Stimulated activated CD8-positive, alpha-beta memory T cell treated with anti-CD3 and anti-CD28 coated beads, Interleukin-4, amount 100 ng/mL, for 48 hours (primary cell): Measurements from ENCODE around the gene TRABD2A.
A peak's percentile ranks its signal among the peaks of the same experiment; 100 is the strongest.
"Not testable (repeated sequence)": the region's sequence is repeated elsewhere in the genome, so short reads cannot be mapped to it uniquely, and the experiment has no call there.

ENCODE experiments used
- DNase-seq: peaks from one replicate; pipeline ENCODE4 v3.0.0-alpha.2; 2020

TRABD2A gene

DNA sequence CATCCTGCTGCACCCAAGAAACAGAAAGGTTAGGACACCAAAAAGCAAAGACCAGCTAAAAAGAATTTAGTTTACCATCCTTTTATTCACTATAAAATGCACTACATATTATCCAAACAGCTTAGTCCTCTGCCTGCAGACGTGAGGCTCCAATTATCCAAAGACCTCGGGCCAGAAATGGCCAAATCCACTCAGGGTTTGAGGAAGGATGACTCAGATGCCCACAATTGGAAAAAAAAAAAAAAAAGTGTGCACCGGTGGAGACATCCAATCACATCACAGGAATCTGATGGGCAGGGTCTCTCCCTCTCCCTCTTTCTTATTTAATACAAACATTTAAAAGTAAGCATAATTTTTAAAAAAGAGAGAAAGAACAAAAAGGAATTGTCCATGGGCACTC, 65.7 kb downstream of the TRABD2A start:
- DNase-seq = no peak

DNA sequence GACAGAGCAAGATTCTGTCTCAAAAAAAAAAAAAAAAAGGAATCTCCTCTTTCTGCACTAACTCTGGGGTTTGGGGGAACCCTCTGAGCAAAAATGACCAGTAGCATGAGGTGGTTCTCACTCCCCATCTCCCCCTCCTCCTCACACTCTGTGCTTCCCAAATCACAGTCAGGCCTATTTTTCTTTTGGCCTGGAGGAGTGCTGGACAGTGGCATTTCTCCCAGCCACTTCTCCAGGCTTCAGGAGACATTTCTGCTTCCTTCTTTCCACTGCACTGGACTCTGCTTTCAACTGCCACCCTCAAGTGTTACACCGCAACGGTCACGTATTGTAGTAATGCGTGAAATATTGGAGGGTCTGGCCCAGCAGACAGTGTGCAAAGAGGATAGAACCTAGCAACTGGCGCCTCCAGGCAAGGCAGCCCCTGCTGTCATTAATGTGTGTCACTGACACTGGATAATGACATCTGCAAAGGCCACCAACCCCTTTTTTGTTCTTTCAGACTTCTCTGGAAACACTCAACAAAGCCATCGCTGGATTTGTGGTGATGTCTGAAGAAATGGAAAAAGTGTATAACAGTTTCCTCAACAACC, 68.9 kb downstream of the TRABD2A start:
- DNase-seq = no peak

DNA sequence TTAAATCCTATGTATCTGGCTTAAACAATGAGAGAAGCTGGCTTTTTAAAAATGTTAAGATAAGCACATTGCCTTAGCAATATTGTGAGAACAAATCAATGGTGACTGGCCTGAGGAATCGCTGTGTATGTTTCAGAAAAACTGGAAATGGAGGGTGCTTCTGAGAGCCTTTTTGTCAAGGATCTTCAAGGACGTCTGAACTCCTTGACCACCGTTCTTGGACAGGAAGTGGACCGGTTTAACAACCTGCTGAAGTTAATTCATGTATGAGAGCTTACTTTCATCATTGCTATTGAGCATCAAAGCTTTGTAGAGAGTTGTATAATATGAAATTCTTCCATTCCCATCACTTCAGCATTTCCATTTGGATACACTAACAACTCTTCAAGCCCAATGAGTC, 72.6 kb downstream of the TRABD2A start:
- DNase-seq = no peak

DNA sequence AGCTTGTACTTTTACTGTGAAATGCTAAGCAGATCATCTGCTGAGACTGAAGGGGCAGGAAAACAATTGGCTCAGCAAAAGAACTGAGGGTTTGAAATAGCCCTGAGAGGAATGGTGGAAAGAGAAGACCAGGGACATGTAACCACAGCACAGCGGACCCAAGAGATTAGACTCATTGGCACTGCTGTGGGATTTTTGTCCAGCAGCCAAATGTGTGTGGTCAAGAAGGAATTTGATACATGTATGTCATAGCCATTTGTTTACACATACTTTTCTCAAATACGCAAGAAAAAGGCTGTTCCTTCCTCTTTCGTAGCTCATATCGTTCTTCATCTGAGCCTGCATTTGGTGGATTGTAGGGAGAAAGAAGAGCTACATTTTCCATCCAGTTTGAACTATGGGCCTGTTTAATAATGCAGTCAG, 73.8 kb downstream of the TRABD2A start:
- DNase-seq = no peak

DNA sequence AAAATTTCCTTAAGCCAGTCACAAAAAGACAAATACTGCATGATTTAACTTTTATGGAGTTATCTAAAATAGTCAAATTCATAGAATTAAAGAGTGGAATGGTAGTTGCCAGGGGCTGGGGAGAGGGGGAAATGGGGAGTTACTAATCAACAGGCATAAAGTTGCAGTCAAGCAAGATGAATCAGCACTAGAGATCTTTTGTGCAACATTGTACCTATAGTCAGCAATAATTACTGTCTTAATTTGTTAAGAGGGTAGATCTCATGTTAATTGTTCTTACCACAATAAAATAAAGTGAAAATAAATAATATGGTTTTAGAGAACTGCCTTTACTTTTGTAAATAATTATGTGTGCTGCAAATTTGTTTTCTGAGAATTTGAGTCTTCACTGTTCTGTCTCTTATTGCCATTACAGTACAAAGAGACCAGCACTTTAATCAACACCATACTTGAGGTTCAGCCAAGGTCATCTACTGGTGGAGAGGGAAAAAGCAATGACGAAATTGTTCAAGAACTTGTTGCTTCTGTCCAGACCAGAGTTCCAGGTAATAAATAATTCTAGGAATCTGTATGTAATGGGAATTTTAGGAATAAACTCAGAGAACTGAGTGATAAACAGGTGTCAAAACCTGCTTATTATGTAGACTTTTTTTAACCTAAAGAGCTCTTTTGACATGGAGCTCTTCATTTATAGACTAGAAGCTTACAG, 75.5 kb downstream of the TRABD2A start:
- DNase-seq = no peak

DNA sequence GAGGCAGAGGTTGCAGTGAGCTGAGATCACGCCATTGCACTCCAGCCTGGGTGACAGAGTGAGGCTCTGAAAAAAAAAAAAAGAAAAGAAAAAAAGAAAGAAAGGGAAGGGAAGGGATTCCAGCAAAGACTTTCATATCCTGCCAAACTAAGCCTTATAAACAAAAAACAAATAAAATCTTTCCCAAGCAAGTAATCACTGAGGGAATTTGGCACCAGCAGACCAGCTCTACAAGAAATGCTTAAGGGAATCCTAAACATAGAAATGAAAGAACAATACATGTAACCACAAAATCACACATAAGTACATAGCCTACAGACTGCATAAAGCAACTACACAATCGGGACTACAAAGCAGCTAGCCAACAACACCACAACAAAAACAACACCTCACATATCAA, 79.1 kb downstream of the TRABD2A start:
- DNase-seq = no peak

DNA sequence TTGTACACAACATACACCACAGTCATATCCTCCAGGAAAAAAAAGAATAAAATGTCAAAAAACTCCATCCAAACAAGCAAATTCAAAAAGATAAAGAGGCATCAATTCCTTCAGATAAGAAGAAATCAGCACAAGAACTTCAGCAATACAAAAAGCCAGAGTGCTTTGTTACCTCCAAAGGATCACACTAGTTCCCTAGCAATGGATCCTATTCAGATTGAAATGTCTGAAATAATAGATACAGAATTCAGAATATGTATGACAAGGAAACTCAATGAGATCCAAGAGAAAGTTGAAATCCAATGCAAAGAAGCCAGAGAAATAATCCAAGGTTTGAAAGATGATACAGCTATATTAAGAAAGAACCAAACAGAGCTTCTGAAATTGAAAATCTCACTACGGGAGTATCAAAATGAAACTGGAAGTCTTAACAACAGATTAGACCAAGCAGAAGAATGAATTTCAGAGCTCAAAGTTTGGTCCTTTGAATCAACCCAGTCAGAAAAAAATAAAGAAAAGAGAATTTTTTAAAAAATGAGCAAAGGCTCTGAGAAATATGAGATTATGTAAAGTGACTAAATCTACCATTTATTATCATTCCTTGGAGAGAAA, 80.6 kb downstream of the TRABD2A start:
- no peak for DNase-seq

DNA sequence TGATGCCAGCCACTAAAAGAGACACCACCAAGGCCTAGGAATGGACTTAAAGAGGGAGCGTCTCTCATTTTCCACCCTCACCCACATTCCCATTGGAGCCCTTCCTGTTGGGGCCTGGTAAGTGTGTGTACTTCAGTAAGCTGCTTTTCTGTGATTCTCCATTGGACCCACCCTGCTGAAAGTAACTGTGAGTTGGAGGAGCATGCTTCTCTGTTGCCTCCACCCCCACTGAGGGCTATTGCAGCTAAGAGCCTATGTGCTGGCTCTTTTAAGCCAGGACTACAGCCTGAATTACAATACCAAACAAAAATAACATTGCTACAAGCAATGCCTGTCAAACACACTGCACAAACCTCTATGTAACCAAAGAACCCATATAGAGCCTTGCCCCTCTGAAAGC, 81.1 kb downstream of the TRABD2A start:
- DNase-seq = no peak

DNA sequence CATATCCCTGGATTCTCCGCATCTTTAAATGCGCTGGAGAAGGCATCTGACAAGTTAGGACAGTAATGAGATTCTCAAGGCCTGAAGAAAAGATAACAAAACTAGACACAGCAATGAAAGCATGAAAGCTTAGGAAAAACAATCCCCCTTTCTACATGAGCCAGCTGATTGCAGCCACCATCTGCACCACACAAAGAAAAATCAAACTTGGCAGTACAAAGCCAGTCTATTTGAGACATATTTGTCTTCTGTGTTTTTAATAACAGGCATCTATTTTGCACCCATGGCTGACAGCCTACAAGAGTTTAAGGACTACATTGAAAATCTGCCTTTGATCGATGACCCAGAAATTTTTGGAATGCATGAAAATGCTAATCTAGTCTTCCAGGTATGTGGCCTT, 83.6 kb downstream of the TRABD2A start:
- no peak for DNase-seq

DNA sequence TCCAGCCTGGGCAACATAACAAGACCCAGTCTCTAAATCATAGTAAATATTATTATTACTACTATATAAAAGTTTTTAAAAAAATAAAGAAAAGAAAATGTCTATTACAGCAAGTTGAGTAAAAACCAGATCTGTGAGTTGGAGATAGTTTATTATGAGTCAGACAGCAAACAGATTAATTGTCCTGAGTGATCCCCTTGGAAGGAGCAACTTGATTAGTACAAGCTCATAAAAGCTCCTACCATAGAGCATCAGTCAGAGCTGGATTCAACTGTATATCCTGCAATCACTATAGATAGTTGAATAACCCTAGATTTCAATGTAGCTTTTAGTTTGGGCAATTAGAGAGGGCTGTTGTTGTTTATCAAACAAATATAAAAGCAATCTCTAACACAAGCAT, 84.1 kb downstream of the TRABD2A start:
- DNase-seq = no peak

DNA sequence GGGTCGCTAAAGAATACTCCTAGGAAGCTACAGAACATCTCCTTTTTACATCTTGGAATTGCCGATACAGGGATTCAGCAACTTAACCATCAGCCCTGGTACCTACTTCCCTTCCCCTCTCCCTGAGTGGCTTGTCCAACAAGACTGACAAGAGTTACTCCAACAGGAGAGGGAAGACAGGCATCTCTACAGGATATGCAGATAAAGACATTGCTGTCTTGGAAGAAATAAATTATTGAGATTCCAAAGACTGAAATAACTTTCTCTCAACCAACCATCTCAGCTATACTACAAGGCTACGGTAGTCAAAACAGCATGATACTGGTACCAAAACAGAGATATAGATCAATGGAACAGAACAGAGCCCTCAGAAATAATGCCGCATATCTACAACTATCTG, 87.2 kb downstream of the TRABD2A start:
- no peak for DNase-seq

DNA sequence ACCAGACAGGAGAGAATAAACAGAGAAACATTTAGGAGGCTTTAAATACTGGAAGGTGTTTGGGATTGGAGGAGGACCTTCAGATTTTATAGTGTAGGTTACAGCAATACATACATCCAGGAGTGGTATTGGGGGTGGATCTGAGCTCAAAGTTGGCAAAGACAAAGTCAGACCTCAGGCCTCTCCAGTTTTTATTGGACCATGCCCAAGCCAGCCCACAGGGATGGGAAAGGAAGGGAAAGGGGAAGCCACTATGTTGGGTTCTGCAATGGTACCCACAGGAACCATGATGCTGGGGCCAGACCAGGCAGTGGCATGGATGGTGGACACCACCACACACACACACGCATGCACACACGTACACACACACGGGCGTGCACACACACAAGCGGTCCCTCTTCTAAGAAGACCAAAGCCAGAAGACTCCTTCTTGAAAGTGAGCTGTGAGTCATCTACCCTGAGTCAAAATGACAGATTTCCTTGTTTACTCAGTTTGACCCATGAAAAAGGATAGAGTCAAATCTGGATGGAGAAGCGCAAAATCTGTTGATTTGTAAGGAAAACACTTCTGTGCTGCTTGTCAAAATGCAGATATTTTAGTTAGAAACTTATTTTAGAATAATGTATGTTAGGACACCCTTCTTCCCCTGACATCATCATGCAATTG, 87.9 kb downstream of the TRABD2A start:
- DNase-seq = no peak

DNA sequence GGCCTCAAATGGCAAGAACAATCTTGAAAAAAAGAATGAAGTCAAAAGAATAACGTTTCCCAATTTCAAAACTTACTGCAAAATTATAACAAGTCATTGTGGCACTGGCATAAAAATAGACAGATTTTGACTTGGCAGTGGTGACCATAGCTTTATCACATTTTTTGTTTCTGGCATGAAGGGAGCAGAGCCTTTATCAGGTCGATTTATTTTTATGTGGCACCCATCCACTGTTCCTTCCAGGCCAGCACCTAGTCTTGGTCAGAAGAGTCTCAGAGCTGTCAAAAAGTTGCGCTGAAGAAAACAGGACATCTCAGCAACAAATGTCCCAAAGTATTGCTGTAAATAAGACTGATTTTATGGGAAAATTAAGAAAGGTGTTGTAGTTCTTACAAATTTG, 92.4 kb downstream of the TRABD2A start:
- no peak for DNase-seq

DNA sequence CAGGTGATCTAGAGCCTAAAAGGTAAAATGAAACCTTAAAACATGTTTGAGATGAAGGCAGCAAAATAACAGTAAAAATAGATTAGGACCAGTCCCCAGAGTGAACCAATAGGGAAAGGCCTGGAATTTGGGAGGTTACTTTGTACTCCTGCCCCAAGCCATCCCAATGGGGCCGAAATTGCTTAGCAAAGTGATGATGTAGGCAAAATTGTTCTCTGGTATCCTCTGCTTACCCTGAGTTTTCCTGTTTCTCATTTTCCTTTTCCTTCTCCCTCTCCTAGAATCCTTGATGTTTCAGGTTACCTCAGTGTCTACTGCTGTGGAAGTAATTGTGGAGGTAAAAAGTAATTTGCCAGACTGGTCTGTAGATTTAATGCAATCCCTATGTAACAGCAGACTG, 92.9 kb downstream of the TRABD2A start:
- DNase-seq = no peak

DNA sequence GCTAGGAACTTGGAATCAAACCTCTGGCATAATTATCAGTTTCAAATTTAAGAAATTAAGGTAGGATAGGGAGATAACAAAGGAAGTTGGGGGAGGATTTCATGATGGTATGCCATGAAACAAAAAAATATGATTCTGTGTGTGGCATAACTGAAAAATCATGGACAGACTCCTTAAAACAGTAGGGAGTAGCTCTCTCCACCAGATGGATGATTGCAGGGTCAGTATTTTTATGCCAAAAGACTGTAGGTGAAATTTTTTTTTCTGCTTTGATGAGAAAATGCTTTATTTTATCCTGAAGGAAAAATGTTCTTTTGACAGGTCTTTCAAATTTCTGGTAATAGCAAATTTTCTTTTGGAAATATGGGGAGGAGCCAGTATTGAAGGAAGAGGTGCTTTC, 94.3 kb downstream of the TRABD2A start:
- no peak for DNase-seq

DNA sequence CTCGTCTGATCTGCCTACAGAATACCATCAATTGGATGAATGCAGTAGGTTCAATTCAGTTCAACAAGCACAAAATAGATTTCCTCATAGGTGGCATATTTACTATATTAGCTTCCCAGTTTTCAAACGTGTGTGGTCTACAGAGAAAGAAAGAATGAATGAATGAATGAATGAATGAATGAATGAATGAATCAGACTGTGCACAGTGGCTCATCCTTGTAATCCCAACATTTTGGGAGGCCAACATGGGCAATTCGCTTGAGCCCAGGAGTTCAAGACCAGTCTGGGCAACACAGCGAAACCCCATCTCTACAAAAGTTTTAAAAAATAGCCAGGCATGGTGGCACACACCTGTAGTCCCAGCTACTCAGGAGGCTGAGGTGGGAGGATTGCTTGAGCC, 94.9 kb downstream of the TRABD2A start:
- DNase-seq = no peak

DNA sequence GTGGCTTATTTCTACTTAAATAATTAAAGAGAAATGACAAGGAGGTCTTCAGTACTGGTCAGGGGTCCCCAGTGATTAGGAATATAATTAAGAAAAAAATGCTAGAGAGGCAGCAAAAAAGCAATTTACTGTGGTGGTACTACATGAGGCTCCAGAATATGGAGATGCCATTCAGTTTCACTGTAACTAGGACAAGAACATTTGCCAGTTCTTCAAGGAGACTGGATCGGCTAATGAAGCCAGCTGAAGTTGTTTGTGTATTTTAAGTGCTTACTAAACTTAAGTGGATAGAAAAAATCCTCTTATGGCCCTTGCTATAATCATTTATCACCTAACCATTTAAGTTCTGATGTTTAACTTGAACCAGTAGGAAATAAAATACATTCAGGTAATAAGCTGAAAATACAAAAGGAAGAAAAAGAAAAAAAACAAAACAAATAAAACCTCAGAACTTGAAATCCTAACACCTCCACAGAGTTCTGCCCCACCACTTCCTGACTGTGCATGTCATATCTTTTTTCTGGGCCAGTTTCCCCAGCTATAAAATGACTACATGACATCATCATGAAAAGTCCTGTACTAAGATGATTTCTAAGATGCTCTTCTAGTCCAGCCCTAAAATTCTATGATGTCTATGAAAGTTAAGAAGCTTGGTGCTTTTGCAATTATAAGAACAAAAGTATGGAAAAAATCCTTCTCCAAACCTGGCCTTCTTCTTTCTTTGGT, 98.0 kb downstream of the TRABD2A start:
- no peak for DNase-seq

DNA sequence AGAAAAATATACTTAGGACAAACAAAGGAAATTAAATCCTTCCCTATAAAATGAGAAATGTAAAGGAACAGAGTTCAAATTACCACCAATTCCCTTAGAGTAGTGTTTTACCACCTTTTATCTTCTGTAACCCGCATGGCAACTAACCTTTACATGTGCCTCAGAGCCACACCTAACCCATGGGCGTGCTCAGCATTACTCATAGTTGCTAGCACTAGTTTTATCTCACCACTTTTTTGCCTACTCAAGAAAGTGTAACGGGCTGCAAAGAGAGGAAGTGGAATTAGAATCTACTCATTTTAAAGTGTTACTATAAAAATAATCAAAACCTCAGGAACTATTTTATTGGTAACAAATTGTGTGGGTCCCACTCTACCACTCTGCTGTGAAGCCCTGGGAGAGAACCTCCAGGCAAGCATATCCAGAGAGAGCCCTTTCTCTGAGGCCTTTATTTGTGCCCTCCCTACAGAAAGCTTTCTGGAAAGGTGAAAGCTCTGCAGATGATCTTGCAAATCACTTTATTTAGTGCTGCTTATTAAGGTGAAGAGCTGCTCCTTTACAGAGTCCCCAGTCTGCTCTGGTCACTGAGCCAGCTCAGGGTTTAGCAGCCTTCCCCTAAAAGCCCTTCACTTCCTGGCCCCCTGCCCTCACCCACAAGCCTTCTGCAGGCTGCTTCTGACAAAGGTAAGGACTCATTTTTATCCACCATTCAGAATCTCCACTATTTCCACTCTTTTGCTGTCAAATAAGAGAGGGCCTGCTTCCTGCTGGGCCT, 98.8 kb downstream of the TRABD2A start:
- peak; percentile 59 for DNase-seq

DNA sequence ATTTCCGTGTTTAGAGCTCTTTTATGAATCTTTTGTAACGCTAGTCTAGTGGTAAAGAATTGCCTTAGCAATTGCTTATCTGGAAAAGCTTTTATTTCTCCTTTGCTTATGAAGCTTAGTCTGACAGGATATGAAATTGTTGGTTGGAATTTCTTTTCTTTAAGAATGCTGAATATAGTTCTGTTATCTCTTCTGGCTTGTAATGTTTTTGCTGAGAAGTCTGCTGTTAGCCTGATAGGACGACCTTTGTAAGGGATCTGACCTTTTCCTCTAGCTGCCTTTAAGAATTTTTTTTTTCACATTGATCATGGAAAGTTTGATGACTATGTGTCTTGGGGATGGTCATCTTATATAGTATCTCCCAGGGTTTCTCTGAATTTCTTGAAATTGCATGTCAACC, 101.1 kb downstream of the TRABD2A start:
- no peak for DNase-seq

DNA sequence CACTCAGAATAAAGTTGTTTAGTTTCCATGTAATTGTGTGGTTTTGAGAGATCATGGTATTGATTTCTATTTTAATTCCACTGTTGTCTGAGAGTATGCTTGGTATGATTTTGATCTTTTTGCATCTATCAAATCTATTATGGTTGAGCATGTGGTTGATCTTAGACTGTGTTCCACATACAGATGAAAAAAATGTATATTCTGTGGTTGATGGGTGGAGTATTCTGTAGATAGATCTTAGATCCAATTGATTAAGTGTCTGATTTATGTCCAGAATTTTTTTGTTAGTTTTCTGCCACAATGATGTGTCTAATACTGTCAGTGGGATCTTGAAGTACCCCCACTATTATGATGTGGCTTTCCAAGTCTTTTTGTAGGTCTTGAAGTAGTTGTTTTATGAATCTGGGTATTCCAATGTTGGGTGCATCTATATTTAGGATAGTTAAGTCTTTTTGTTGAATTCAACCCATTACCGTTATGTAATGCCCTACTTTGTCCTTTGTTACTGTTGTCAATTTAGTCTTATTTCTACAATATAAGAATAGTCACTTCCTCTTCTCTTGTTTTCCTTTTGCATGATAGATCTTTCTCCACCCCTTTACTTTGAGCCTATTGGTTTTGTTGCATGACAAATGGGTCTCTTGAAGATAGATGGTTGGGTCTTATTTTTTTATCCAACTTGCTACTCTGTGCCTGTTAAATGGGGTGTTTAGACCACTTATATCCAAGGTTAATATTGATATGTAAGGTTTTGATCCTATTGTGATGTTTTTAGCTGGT, 101.8 kb downstream of the TRABD2A start:
- no peak for DNase-seq

DNA sequence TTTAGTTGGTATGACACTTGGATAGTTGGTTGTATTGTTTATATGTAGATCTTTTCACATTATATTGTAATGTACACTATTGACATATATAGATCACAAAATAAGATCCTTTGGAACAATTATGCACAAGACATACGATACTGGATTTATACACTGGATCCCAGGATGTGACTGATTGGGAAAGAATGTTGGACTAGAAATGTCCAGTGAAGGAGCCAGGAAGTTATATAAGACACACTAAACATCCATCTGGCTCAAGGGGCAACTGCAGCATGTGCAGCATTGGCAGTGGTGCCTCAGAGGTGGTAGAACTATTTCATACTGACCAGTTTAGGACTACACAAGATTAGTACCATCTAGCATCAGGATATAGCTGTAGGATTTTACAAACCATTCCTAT, 104.9 kb downstream of the TRABD2A start:
- no peak for DNase-seq

DNA sequence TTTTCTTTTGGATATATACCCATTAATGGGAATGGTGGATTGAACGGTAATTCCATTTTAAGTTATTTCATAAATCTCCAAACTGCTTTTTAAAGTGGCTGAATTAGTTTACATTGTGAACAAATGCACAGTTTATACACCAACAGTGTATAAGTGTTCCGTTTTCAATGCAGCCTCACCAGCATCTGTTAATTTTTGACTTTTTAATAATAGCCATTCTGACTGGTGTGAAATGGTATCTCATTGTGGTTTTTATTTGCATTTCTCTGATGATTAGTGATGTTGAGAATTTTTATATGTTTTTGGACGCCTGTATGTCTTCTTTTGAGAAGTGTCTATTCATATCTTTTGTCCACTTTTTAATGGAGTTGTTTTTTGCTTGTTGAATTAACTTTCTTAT, 107.3 kb downstream of the TRABD2A start:
- DNase-seq = not testable (repeated sequence)
